K562 (cell line): ENCODE measurements around the gene METTL23. TPM values are rescaled to one million over a fixed set of nuclear protein-coding genes. Genes with fewer than 3 reads are reported as not detected.
A peak's percentile ranks its signal among the peaks of the same experiment; 100 is the strongest.

Experiments
- ATF7 ChIP-seq: fragments of 450-650 bp; IDR thresholded peaks from 2 replicates; pipeline ENCODE4 v1.7.1; 2014; ENCODE audit warnings: mild to moderate bottlenecking, moderate library complexity
- CCNT2 ChIP-seq: IDR thresholded peaks from 2 replicates; pipeline ENCODE4 v1.6.1; 2011; ENCODE audit warnings: borderline replicate concordance, low read depth, mild to moderate bottlenecking, moderate library complexity, mixed read lengths, low read length; ENCODE audit not compliant: insufficient read length; ENCODE audit errors: extremely low read depth
- EZH2 ChIP-seq: IDR thresholded peaks from 2 replicates; pipeline ENCODE4 v1.6.1; 2012; ENCODE audit warnings: low read depth, mild to moderate bottlenecking, inconsistent platforms, low read length, borderline replicate concordance
- FOXA1 ChIP-seq: fragments of 450-650 bp; IDR thresholded peaks from 2 replicates; pipeline ENCODE4 v1.6.1; 2016; ENCODE audit warnings: mild to moderate bottlenecking, borderline replicate concordance
- HDAC1 ChIP-seq, 2 experiments: fragments of 450-650 bp; IDR thresholded peaks; 2 replicates each; pipeline ENCODE4 v1.6.1; 2016 to 2017; ENCODE audit warnings: inconsistent platforms in 1 of 2, mild to moderate bottlenecking in 1 of 2, moderate library complexity in 1 of 2
- MTF1 ChIP-seq: fragments of 250-450 bp; sonication (Bioruptor Pico); IDR thresholded peaks from 2 replicates; pipeline ENCODE4 v1.9.0; 2021; ENCODE audit warnings: moderate library complexity, mild to moderate bottlenecking, inconsistent platforms, borderline replicate concordance
- MYBL2 ChIP-seq, 2 experiments: fragments of 450-650 bp in 1 of 2; sonication (generic) in 1 of 2; formaldehyde crosslinking in 1 of 2; IDR thresholded peaks; 2 replicates each; pipeline versions ENCODE4 v1.6.1 to v1.8.1; 2017 to 2022; ENCODE audit warnings: borderline replicate concordance in 1 of 2, inconsistent platforms in 1 of 2, low read depth in 1 of 2, mild to moderate bottlenecking in 1 of 2, missing genetic modification reagents in 1 of 2, moderate library complexity in 1 of 2
- NEUROD1 ChIP-seq: fragments of 150-350 bp; IDR thresholded peaks from 2 replicates; pipeline ENCODE4 v1.6.1; 2014; ENCODE audit warnings: borderline replicate concordance, low read length, low read depth; ENCODE audit not compliant: partially characterized antibody
- NR1H2 ChIP-seq: sonication (generic); formaldehyde crosslinking; IDR thresholded peaks from 2 replicates; pipeline ENCODE4 v1.4.0; 2020; ENCODE audit warnings: mild to moderate bottlenecking, missing genetic modification reagents
- NRF1 ChIP-seq, 2 experiments: fragments of 450-650 bp; IDR thresholded peaks in 1 of 2; conservative IDR thresholded peaks in 1 of 2; 2 replicates each; pipeline ENCODE4 v1.6.1; 2014; ENCODE audit warnings: mild to moderate bottlenecking in 2 of 2
- TCF7L2 ChIP-seq: fragments of 150-350 bp; IDR thresholded peaks from 2 replicates; pipeline ENCODE4 v1.6.1; 2016; ENCODE audit warnings: low read depth, mild to moderate bottlenecking, low read length, moderate library complexity
- TFAM ChIP-seq: fragments of 250-450 bp; sonication (Bioruptor Pico); conservative IDR thresholded peaks from 2 replicates; pipeline ENCODE4 v1.5.0; 2021; ENCODE audit warnings: mild to moderate bottlenecking, moderate library complexity
- TSC22D4 ChIP-seq: fragments of 450-650 bp; IDR thresholded peaks from 2 replicates; pipeline ENCODE4 v1.6.1; 2016; ENCODE audit warnings: missing genetic modification characterization, missing biosample characterization, control low read depth
- polyA plus RNA-seq, 8 experiments: library from polyadenylated mRNA; depleted of rRNA in 4 of 8; stranded (reverse) in 5 of 8; unstranded in 3 of 8; fragments of >200 nt; fragmentation: Nextera tagmentation in 2 of 8; fragmentation: Illumina TruSeq in 1 of 8; extraction: Ambion mirVana in 2 of 8; extraction: Trizol in 1 of 8; gene quantifications; 2 replicates each; pipeline versions ENCODE4 v1.2.1 to v1.2.3, GENCODE V29; 2011 to 2014; ENCODE audit warnings: inconsistent platforms in 1 of 8, missing spikeins in 1 of 8
- total RNA-seq, 7 experiments: library from RNA; depleted of rRNA in 6 of 7; stranded (reverse); fragments of >200 nt in 6 of 7; fragmentation: Illumina TruSeq in 2 of 7; extraction: Trizol in 2 of 7; gene quantifications; 2 replicates each; pipeline versions ENCODE4 v1.2.1 to v1.2.3, GENCODE V29; 2011 to 2021; ENCODE audit warnings: low replicate concordance in 1 of 7
- TF ChIP-seq, protein P1 (sequence below): sonication (generic); formaldehyde crosslinking; IDR thresholded peaks from 2 replicates; pipeline ENCODE4 v1.5.0; 2020; ENCODE audit warnings: missing genetic modification reagents
- TF ChIP-seq, protein P2 (sequence below): sonication (generic); formaldehyde crosslinking; IDR thresholded peaks from 2 replicates; pipeline ENCODE4 v1.8.1; 2022; ENCODE audit warnings: missing genetic modification reagents
- TF ChIP-seq, protein P3 (sequence below): fragments of 250-450 bp; sonication (Bioruptor Pico); IDR thresholded peaks from 2 replicates; pipeline ENCODE4 v1.8.0; 2021; ENCODE audit warnings: moderate library complexity, mild to moderate bottlenecking, inconsistent platforms
- TF ChIP-seq, protein P4 (sequence below): IDR thresholded peaks from 2 replicates; pipeline ENCODE4 v1.6.1; 2011; ENCODE audit warnings: borderline replicate concordance, low read depth, mild to moderate bottlenecking, moderate library complexity, low read length; ENCODE audit not compliant: insufficient read depth, poor library complexity, severe bottlenecking

METTL23 gene
- total and polyA plus RNA-seq, 9 of the 15 experiments (the other 6 are each of a cell fraction or from before 2014, with no cell fraction given) = 29.4 to 67.3 (median 41.6) TPM

DNA sequence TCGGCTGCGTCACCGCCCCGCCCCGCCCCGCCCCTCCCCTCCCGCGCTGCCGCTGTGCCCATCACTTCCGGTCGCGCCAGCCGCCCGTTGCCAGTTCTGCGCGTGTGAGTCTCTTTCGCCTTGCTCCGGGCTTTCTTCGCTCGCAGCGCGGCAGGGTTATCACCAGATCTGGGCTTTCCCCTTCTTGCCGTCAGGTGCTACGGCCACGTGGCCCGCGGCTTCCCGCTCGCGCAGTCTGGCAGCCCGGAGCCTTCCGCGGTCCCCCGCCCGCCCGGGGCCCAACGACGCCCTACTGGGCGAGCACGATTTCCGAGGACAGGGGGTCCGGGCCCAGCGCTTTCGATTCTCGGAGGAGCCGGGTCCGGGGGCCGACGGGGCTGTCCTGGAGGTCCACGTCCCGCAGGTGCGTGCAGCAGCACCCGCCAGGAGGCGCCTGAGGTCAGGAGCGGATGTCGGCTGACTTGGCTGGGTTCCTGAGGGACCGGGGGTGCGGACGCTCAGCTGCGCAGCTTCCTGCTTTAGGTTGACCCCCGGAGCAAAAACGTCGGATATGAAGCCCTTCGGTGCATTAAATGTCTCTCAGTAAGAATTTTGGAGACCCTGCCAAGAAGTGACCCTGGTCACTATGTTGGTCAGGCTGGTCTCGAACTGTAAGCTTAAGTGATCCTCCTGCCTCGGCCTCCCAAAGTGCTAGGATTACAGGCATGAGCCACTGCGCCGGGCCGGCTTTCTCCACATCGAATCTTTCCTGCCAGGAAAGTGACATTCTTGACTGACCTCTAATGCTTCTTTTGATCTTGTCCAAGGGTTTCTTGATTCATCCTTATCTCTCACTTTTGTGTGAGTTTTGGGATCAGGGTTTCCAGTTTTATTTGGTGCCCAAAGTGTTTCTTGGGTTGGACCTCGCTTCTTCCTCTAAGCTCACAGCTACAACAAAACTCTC is at the start of gene METTL23 (continued):
- TF ChIP-seq, protein P1, sequence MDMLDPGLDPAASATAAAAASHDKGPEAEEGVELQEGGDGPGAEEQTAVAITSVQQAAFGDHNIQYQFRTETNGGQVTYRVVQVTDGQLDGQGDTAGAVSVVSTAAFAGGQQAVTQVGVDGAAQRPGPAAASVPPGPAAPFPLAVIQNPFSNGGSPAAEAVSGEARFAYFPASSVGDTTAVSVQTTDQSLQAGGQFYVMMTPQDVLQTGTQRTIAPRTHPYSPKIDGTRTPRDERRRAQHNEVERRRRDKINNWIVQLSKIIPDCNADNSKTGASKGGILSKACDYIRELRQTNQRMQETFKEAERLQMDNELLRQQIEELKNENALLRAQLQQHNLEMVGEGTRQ (CRISPR knock-in tag) = peak; percentile 72
- TF ChIP-seq HDAC1 (IDR thresholded peaks at IDR 0.05) = peak in 1 of 2 experiments; percentile 79; a peak in 2 of 4 replicates
- peak; percentile 13 for TF ChIP-seq ATF7
- no peak for TF ChIP-seq MTF1 (CRISPR knock-in tag)
- TF ChIP-seq, protein P2, sequence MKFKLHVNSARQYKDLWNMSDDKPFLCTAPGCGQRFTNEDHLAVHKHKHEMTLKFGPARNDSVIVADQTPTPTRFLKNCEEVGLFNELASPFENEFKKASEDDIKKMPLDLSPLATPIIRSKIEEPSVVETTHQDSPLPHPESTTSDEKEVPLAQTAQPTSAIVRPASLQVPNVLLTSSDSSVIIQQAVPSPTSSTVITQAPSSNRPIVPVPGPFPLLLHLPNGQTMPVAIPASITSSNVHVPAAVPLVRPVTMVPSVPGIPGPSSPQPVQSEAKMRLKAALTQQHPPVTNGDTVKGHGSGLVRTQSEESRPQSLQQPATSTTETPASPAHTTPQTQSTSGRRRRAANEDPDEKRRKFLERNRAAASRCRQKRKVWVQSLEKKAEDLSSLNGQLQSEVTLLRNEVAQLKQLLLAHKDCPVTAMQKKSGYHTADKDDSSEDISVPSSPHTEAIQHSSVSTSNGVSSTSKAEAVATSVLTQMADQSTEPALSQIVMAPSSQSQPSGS (CRISPR knock-in tag) = no peak
- peak; percentile 78 to 82 for TF ChIP-seq NRF1 (conservative IDR thresholded peaks at IDR 0.05 in 1 of 2, IDR thresholded peaks at IDR 0.05 in 1 of 2)
- no peak for TF ChIP-seq EZH2
- no peak for TF ChIP-seq MYBL2 (IDR thresholded peaks at IDR 0.05; ENCODE audit: low read depth)
- no peak for TF ChIP-seq MYBL2 (CRISPR knock-in tag; IDR thresholded peaks at IDR 0.05; ENCODE audit: borderline replicate concordance)
- no peak for TF ChIP-seq TCF7L2
- TF ChIP-seq NEUROD1 = no peak
- TF ChIP-seq, protein P3, sequence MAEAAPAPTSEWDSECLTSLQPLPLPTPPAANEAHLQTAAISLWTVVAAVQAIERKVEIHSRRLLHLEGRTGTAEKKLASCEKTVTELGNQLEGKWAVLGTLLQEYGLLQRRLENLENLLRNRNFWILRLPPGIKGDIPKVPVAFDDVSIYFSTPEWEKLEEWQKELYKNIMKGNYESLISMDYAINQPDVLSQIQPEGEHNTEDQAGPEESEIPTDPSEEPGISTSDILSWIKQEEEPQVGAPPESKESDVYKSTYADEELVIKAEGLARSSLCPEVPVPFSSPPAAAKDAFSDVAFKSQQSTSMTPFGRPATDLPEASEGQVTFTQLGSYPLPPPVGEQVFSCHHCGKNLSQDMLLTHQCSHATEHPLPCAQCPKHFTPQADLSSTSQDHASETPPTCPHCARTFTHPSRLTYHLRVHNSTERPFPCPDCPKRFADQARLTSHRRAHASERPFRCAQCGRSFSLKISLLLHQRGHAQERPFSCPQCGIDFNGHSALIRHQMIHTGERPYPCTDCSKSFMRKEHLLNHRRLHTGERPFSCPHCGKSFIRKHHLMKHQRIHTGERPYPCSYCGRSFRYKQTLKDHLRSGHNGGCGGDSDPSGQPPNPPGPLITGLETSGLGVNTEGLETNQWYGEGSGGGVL (CRISPR knock-in tag) = no peak
- no peak for TF ChIP-seq TSC22D4 (tag)
- TF ChIP-seq FOXA1 = no peak
- TF ChIP-seq, protein P4, sequence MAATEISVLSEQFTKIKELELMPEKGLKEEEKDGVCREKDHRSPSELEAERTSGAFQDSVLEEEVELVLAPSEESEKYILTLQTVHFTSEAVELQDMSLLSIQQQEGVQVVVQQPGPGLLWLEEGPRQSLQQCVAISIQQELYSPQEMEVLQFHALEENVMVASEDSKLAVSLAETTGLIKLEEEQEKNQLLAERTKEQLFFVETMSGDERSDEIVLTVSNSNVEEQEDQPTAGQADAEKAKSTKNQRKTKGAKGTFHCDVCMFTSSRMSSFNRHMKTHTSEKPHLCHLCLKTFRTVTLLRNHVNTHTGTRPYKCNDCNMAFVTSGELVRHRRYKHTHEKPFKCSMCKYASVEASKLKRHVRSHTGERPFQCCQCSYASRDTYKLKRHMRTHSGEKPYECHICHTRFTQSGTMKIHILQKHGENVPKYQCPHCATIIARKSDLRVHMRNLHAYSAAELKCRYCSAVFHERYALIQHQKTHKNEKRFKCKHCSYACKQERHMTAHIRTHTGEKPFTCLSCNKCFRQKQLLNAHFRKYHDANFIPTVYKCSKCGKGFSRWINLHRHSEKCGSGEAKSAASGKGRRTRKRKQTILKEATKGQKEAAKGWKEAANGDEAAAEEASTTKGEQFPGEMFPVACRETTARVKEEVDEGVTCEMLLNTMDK = peak; percentile 97
- TF ChIP-seq TFAM (CRISPR knock-in tag) = no peak
- TF ChIP-seq NR1H2 (CRISPR knock-in tag) = peak; percentile 56; the same call in 1 of the 2 replicates
- TF ChIP-seq CCNT2 = peak; percentile 69
